Endothelial cell of umbilical vein (primary cell): ENCODE measurements around the gene ZNF181. TPM values are rescaled to one million over a fixed set of nuclear protein-coding genes. Genes with fewer than 3 reads are reported as not detected.

Source experiments
- BruUV-seq: library from RNA; stranded (reverse); fragments of 400-500 nt; replicated peaks from 2 replicates; lab custom pipeline; 2021; lab: Mats Ljungman, UMichigan
- CTCF ChIA-PET: fragments of 300-600, 350-600 bp; sonication (Branson Sonifier 250); formaldehyde crosslinking; loops from one replicate; lab custom pipeline; 2021; ENCODE audit warnings: antibody characterized with exemption, inconsistent platforms; lab: Charles Lee
- POLR2A ChIA-PET: fragments of 300-600, 350-600 bp; sonication (Branson Sonifier 250); formaldehyde crosslinking; loops from one replicate; lab custom pipeline; 2021; ENCODE audit warnings: antibody characterized with exemption, inconsistent platforms; lab: Charles Lee
- DNase-seq: peaks from one replicate; pipeline ENCODE4 v3.0.0-alpha.2; 2011; ENCODE audit warnings: low read depth, low spot score
- FAIRE-seq: peaks from 2 replicates; lab custom pipeline; 2011; peaks lifted over from hg19 to GRCh38; lab: Jason Lieb, UNC
- H2AFZ ChIP-seq: 2 replicates; pipeline ENCODE4 v1.6.0; 2012; ENCODE audit warnings: low read depth, low read length, control low read depth, inconsistent platforms
- H3K27ac ChIP-seq: 2 replicates; pipeline ENCODE4 v1.5.1; 2011; ENCODE audit warnings: low read depth, mild to moderate bottlenecking, control low read depth, low read length, moderate library complexity; ENCODE audit not compliant: insufficient read depth
- H3K27me3 ChIP-seq, 2 experiments: 2 replicates each; pipeline versions ENCODE4 v1.6.0 to v1.6.1; 2011; ENCODE audit warnings: low read length in 2 of 2, mixed read lengths in 1 of 2; ENCODE audit not compliant: control insufficient read depth in 2 of 2, insufficient read depth in 2 of 2
- H3K36me3 ChIP-seq, 2 experiments: 2 replicates in 1 of 2; 3 replicates in 1 of 2; pipeline ENCODE4 v1.5.1; 2011; ENCODE audit warnings: low read length in 2 of 2, mild to moderate bottlenecking in 1 of 2, moderate library complexity in 1 of 2; ENCODE audit not compliant: control insufficient read depth in 2 of 2, insufficient read depth in 2 of 2; ENCODE audit errors: extremely low read depth in 1 of 2
- H3K4me1 ChIP-seq: 3 replicates; pipeline ENCODE4 v1.5.1; 2011; ENCODE audit warnings: mild to moderate bottlenecking, low read length; ENCODE audit not compliant: control insufficient read depth, insufficient read depth; ENCODE audit errors: extremely low read depth
- H3K4me2 ChIP-seq: 2 replicates; pipeline ENCODE4 v1.6.1; 2011; ENCODE audit warnings: low read length, control low read depth, mixed read lengths; ENCODE audit not compliant: insufficient read depth
- H3K4me3 ChIP-seq, 3 experiments: fragments of 200-600 bp in 1 of 3; sonication (generic), shearing (Covaris generic) in 1 of 3; replicated peaks in 1 of 3; 2 replicates each; pipeline ENCODE4 v1.5.1; 2011 to 2016; ENCODE audit warnings: control low read depth in 3 of 3, low read length in 3 of 3, mild to moderate bottlenecking in 2 of 3, inconsistent platforms in 1 of 3, low read depth in 1 of 3, moderate library complexity in 1 of 3; ENCODE audit not compliant: insufficient read depth in 1 of 3
- H3K79me2 ChIP-seq: 2 replicates; pipeline ENCODE4 v1.6.0; 2012; ENCODE audit warnings: low read length, inconsistent platforms; ENCODE audit not compliant: control insufficient read depth, insufficient read depth
- H3K9ac ChIP-seq: replicated peaks from 2 replicates; pipeline ENCODE3; 2011; ENCODE audit warnings: low read length, control low read depth; ENCODE audit not compliant: insufficient read depth; ENCODE audit errors: extremely low read depth
- H3K9me1 ChIP-seq: replicated peaks from 3 replicates; pipeline ENCODE4 v1.6.0; 2011; ENCODE audit warnings: mild to moderate bottlenecking, low read length; ENCODE audit not compliant: control insufficient read depth, insufficient read depth; ENCODE audit errors: extremely low read depth
- H3K9me3 ChIP-seq: replicated peaks from 2 replicates; pipeline ENCODE4 v1.5.1; 2012; ENCODE audit warnings: low read length, inconsistent platforms; ENCODE audit not compliant: control insufficient read depth, insufficient read depth
- H4K20me1 ChIP-seq: replicated peaks from 2 replicates; pipeline ENCODE3; 2011; ENCODE audit warnings: mild to moderate bottlenecking, low read length; ENCODE audit not compliant: control insufficient read depth, insufficient read depth; ENCODE audit errors: extremely low read depth
- CTCF ChIP-seq, 2 donors: IDR thresholded peaks; 1 replicate in 1 of 2; 2 replicates in 1 of 2; pipeline ENCODE4 v1.5.1; 2011; ENCODE audit warnings: low read length in 2 of 2, mild to moderate bottlenecking in 2 of 2, moderate library complexity in 2 of 2, control low read depth in 1 of 2, inconsistent platforms in 1 of 2, low read depth in 1 of 2; ENCODE audit not compliant: insufficient read depth in 1 of 2; ENCODE audit errors: extremely low read depth in 1 of 2
- EZH2 ChIP-seq: IDR thresholded peaks from 2 replicates; pipeline ENCODE4 v1.6.1; 2012; ENCODE audit warnings: borderline replicate concordance, low read depth, mild to moderate bottlenecking, moderate library complexity, low read length, inconsistent platforms; ENCODE audit not compliant: severe bottlenecking
- JUN ChIP-seq: IDR thresholded peaks from 2 replicates; pipeline ENCODE4 v1.6.1; 2011; ENCODE audit warnings: borderline replicate concordance, low read depth; ENCODE audit not compliant: insufficient read length, insufficient read depth
- MAX ChIP-seq: IDR thresholded peaks from 2 replicates; pipeline ENCODE4 v1.6.1; 2011; ENCODE audit not compliant: insufficient read depth, insufficient read length
- MYC ChIP-seq: IDR thresholded peaks from one replicate; pipeline ENCODE4 v1.6.1; 2011; ENCODE audit warnings: mild to moderate bottlenecking, low read depth, low read length
- POLR2A ChIP-seq: IDR thresholded peaks from 2 replicates; pipeline ENCODE4 v1.6.1; 2012; ENCODE audit warnings: low read depth, mild to moderate bottlenecking, control low read depth, low read length
- POLR2AphosphoS5 ChIP-seq: IDR thresholded peaks from 2 replicates; pipeline ENCODE4 v1.6.1; 2012; ENCODE audit warnings: low read depth, mild to moderate bottlenecking, control low read depth, low read length, moderate library complexity; ENCODE audit not compliant: insufficient read depth
- dilution Hi-C: fragments of 300-500 bp; cut with MboI; formaldehyde crosslinking; loops from one replicate; pipeline ENCODE4 v1.15.0; 2019; ENCODE audit warnings: low sequenced_read_pairs; ENCODE audit not compliant: extremely low pct_ligation_motif_present
- intact Hi-C: fragments of 100-400 bp; cut with micrococcal nuclease; formaldehyde crosslinking; loops from one replicate; pipeline ENCODE4 v1.10.0; 2022
- polyA plus RNA-seq, 4 experiments: library from polyadenylated mRNA; depleted of rRNA in 3 of 4; stranded (reverse) in 3 of 4; unstranded in 1 of 4; fragments of >200 nt; gene quantifications; 2 replicates each; pipeline versions ENCODE4 v1.2.1 to v1.2.3, GENCODE V29; 2011 to 2012; ENCODE audit warnings: missing spikeins in 1 of 4
- total RNA-seq: library from RNA; stranded (reverse); gene quantifications from 2 replicates; pipeline ENCODE4 v1.2.3, GENCODE V29; 2021

The ZNF181 gene
- total and polyA plus RNA-seq, 2 donors (not counting 3 experiments of a cell fraction or from before 2014, with no cell fraction given), result 4.7 to 5.0 TPM

GRCh38 chr19:34711890-34712289 is 22.2 kb upstream of the ZNF181 start:
- CTCF ChIA-PET, result interaction anchor here (0.8 to 5.8 kb wide), 6 partner anchors 9 to 155 kb away, joined by 3 to 87 read pairs (median 4); no protein-coding TSS in a partner anchor
- H3K4me1 ChIP-seq, result no peaks in the 10 kb centered on the region
- no peaks in the 10 kb centered on the region for H3K36me3 ChIP-seq
- no peak overlapping the region for H3K9ac ChIP-seq
- no peak for FAIRE-seq
- H3K27me3 ChIP-seq, result peaks cover 3% of the 10 kb centered on the region in 2 experiments
- no peak for DNase-seq
- POLR2A ChIA-PET, result no interaction called here
- TF ChIP-seq JUN (no peak), EZH2 (no peak), POLR2A (no peak), POLR2AphosphoS5 (no peak)
- H3K9me1 ChIP-seq, result no peaks in the 10 kb centered on the region
- intact Hi-C loops (loop anchor here (1.0 to 2.0 kb wide), 4 partner anchors 33 to 211 kb away; no protein-coding TSS in a partner anchor), dilution Hi-C loops (no loop called here)
- H3K4me3 ChIP-seq, result no peak overlapping the region
- H3K27ac ChIP-seq, result no peak overlapping the region
- H4K20me1 ChIP-seq, result no peaks in the 10 kb centered on the region
- H3K9me3 ChIP-seq, result peaks cover 5% of the 10 kb centered on the region
- no peak overlapping the region for H2AFZ ChIP-seq
- H3K4me2 ChIP-seq, result no peak overlapping the region
- no peaks in the 10 kb centered on the region for H3K79me2 ChIP-seq
- no TSS peak for BruUV-seq

- intact Hi-C loops, result loop anchor here (1.0 to 2.0 kb wide), 4 partner anchors 34 to 211 kb away; no protein-coding TSS in a partner anchor
- DNase-seq, result peak; percentile 75
- POLR2A ChIA-PET, result no interaction called here
Measured at GRCh38 chr19:34712395-34713261, 21.4 kb upstream of the ZNF181 start.

More at GRCh38 chr19:34712395-34713261, 21.4 kb upstream of the ZNF181 start:
- Histone ChIP-seq H2AFZ (no peak overlapping the region), H3K79me2 (no peaks in the 10 kb centered on the region), H3K9me1 (no peaks in the 10 kb centered on the region), H4K20me1 (no peaks in the 10 kb centered on the region), H3K4me3 (no peak overlapping the region), H3K27me3 (peaks cover 3% of the 10 kb centered on the region in 2 experiments), H3K4me1 (no peaks in the 10 kb centered on the region), H3K4me2 (no peak overlapping the region), H3K36me3 (no peaks in the 10 kb centered on the region), H3K9me3 (peaks cover 5% of the 10 kb centered on the region), H3K9ac (no peak overlapping the region), H3K27ac (no peak overlapping the region)
- dilution Hi-C loops, result no loop called here
- TF ChIP-seq CTCF (IDR thresholded peaks at IDR 0.05; ENCODE audit: extremely low read depth in 1 of 2, insufficient read depth in 1 of 2, low read depth in 1 of 2, low read length in 2 of 2) (peak; percentile 39 to 40), MAX (peak; percentile 88), MYC (no peak)
- no TSS peak for BruUV-seq
- CTCF ChIA-PET, result interaction anchor here (0.8 to 5.8 kb wide), 12 partner anchors 9 to 212 kb away, joined by 3 to 87 read pairs (median 4); no protein-coding TSS in a partner anchor
- FAIRE-seq, result peak; percentile 96
